Measurements from ENCODE around the gene CDKAL1. TPM values are rescaled to one million over a fixed set of nuclear protein-coding genes. Genes with fewer than 3 reads are reported as not detected.
A peak's percentile ranks its signal among the peaks of the same experiment; 100 is the strongest.

CDKAL1 gene
- total RNA-seq, 1 donor from 2014 or later: 39.6 TPM

DNA sequence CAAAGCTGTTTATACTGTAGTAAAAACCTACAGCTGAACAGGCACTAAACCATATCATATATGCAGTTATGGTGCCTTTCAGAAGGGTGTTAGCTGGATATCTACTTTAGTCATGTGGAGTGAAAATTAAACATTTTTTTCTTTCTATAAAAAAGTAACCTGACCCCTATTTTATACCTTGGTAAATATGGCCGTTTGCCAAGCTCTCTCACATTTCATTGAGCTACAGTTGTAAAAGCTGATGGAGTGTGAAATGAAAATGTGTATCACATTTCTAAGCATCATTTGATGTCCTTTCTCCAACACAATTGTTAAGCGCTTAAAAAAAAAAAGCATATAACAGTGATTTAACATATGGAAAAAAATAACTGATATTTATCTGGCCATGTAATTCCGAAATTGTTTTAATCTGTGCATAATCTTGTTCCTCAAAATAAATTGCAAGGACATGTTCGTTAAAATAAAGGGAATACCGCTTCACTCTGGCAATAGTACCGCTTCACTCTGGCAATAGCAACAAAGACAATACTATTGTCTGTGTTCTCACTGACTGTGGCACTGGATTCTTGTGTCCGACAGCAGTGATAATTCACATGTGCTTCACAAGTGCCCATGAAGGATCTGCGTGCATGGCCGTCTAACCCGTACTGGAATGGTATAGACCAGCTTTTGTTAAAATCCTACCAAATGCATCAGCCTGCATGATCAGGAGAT lies 667.5 kb downstream of the CDKAL1 start:
- H3K27me3 Mint-ChIP-seq (ENCODE audit: insufficient read depth, low read depth): peaks cover 2% of the 10 kb centered on the region
- no peaks in the 10 kb centered on the region for H3K27me3 ChIP-seq
- no peak overlapping the region for H2AFZ ChIP-seq (replicated peaks)
- no peak overlapping the region for H3K9ac ChIP-seq
- no peak overlapping the region for H3K4me3 Mint-ChIP-seq
- H3K36me3 ChIP-seq: peaks cover 5% of the 10 kb centered on the region
- H3K27ac ChIP-seq: no peak overlapping the region
- DNase-seq (ENCODE audit: low spot score): no peak
- no peaks in the 10 kb centered on the region for H4K20me1 ChIP-seq (ENCODE audit: low read depth)
- peaks cover 51% of the 10 kb centered on the region for H3K4me1 ChIP-seq
- no peaks in the 10 kb centered on the region for H3K79me2 ChIP-seq (ENCODE audit: low read depth)
- TF ChIP-seq, protein P1, sequence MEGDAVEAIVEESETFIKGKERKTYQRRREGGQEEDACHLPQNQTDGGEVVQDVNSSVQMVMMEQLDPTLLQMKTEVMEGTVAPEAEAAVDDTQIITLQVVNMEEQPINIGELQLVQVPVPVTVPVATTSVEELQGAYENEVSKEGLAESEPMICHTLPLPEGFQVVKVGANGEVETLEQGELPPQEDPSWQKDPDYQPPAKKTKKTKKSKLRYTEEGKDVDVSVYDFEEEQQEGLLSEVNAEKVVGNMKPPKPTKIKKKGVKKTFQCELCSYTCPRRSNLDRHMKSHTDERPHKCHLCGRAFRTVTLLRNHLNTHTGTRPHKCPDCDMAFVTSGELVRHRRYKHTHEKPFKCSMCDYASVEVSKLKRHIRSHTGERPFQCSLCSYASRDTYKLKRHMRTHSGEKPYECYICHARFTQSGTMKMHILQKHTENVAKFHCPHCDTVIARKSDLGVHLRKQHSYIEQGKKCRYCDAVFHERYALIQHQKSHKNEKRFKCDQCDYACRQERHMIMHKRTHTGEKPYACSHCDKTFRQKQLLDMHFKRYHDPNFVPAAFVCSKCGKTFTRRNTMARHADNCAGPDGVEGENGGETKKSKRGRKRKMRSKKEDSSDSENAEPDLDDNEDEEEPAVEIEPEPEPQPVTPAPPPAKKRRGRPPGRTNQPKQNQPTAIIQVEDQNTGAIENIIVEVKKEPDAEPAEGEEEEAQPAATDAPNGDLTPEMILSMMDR (IDR thresholded peaks at IDR 0.05): no peak
- TF ChIP-seq EZH2 (IDR thresholded peaks at IDR 0.05) (no peak), EZH2phosphoT487 (IDR thresholded peaks at IDR 0.05) (no peak)
- peaks cover 55% of the 10 kb centered on the region for H3K4me1 Mint-ChIP-seq
- H3K4me3 ChIP-seq: no peak overlapping the region
- no peaks in the 10 kb centered on the region for H3K9me3 Mint-ChIP-seq
- peak overlapping the region; percentile 8 for H3K27ac Mint-ChIP-seq
- peaks cover 27% of the 10 kb centered on the region for H3F3A ChIP-seq (ENCODE audit: low read depth)
- no peaks in the 10 kb centered on the region for H3K9me3 ChIP-seq (ENCODE audit: low read depth)
- H3K4me2 ChIP-seq: peak overlapping the region; percentile 12
- peaks cover 9% of the 10 kb centered on the region for H3K36me3 Mint-ChIP-seq

GRCh38 chr6:21202521-21202920 lies 668.3 kb downstream of the CDKAL1 start:
- no peaks in the 10 kb centered on the region for H4K20me1 ChIP-seq (ENCODE audit: low read depth)
- H3K4me1 Mint-ChIP-seq: peaks cover 54% of the 10 kb centered on the region
- no peak overlapping the region for H3K9ac ChIP-seq
- H3K79me2 ChIP-seq (ENCODE audit: low read depth): no peaks in the 10 kb centered on the region
- peaks cover 5% of the 10 kb centered on the region for H3K36me3 ChIP-seq
- no peak overlapping the region for H3K4me3 ChIP-seq
- H3K4me3 Mint-ChIP-seq: no peak overlapping the region
- no peaks in the 10 kb centered on the region for H3K27me3 ChIP-seq
- peaks cover 9% of the 10 kb centered on the region for H3K36me3 Mint-ChIP-seq
- no peak for DNase-seq (ENCODE audit: low spot score)
- no peak overlapping the region for H3K27ac ChIP-seq
- peaks cover 50% of the 10 kb centered on the region for H3K4me1 ChIP-seq
- no peak overlapping the region for H2AFZ ChIP-seq (replicated peaks)
- TF ChIP-seq EZH2phosphoT487 (IDR thresholded peaks at IDR 0.05): no peak
- peaks cover 27% of the 10 kb centered on the region for H3F3A ChIP-seq (ENCODE audit: low read depth)
- no peaks in the 10 kb centered on the region for H3K9me3 Mint-ChIP-seq
- peaks cover 2% of the 10 kb centered on the region for H3K27me3 Mint-ChIP-seq (ENCODE audit: insufficient read depth, low read depth)
- no peaks in the 10 kb centered on the region for H3K9me3 ChIP-seq (ENCODE audit: low read depth)
- H3K27ac Mint-ChIP-seq: no peak overlapping the region
- no peak overlapping the region for H3K4me2 ChIP-seq

DNA sequence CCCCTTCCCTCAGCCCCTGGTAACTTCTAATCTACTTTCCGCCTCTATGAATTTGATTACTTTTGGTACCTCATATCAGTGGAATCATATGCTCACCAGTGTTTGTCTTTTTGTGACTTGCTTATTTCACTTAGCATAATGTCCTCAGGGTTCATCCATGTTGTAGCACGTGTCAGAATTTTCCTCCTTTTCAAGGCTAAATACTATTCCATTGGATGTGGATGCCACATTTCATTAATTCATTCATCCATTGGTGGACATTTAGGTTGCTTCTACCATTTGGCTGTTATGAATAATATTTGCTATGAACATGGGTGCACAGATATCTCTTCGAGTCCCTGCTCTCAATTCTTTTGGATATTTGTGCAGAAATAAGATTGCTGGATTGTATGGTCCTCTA lies 670.7 kb downstream of the CDKAL1 start:
- Histone ChIP-seq H3F3A (ENCODE audit: low read depth) (peaks cover 8% of the 10 kb centered on the region), H3K9ac (no peak overlapping the region), H3K9me3 (ENCODE audit: low read depth) (no peaks in the 10 kb centered on the region), H3K4me3 (no peak overlapping the region), H2AFZ (replicated peaks) (no peak overlapping the region), H4K20me1 (ENCODE audit: low read depth) (no peaks in the 10 kb centered on the region), H3K36me3 (peaks cover 5% of the 10 kb centered on the region), H3K27me3 (no peaks in the 10 kb centered on the region), H3K4me2 (no peak overlapping the region), H3K79me2 (ENCODE audit: low read depth) (no peaks in the 10 kb centered on the region), H3K27ac (no peak overlapping the region), H3K4me1 (peaks cover 33% of the 10 kb centered on the region)
- peaks cover 2% of the 10 kb centered on the region for H3K27me3 Mint-ChIP-seq (ENCODE audit: insufficient read depth, low read depth)
- TF ChIP-seq, protein P1 (IDR thresholded peaks at IDR 0.05): no peak
- TF ChIP-seq EZH2phosphoT487 (IDR thresholded peaks at IDR 0.05) (no peak), EZH2 (IDR thresholded peaks at IDR 0.05) (no peak)
- H3K9me3 Mint-ChIP-seq: no peaks in the 10 kb centered on the region
- H3K36me3 Mint-ChIP-seq: peaks cover 9% of the 10 kb centered on the region
- H3K4me3 Mint-ChIP-seq: no peak overlapping the region
- no peak for DNase-seq (ENCODE audit: low spot score)
- no peak overlapping the region for H3K27ac Mint-ChIP-seq
- H3K4me1 Mint-ChIP-seq: peaks cover 42% of the 10 kb centered on the region

GRCh38 chr6:21208081-21208795 lies 674.0 kb downstream of the CDKAL1 start:
- Histone ChIP-seq H3K27ac (no peak overlapping the region), H3K9me3 (ENCODE audit: low read depth) (no peaks in the 10 kb centered on the region), H3K27me3 (no peaks in the 10 kb centered on the region), H3K4me3 (no peak overlapping the region), H3K4me2 (no peak overlapping the region), H3F3A (ENCODE audit: low read depth) (no peaks in the 10 kb centered on the region), H3K36me3 (peaks cover 5% of the 10 kb centered on the region), H2AFZ (replicated peaks) (no peak overlapping the region), H4K20me1 (ENCODE audit: low read depth) (no peaks in the 10 kb centered on the region), H3K79me2 (ENCODE audit: low read depth) (no peaks in the 10 kb centered on the region), H3K9ac (no peak overlapping the region), H3K4me1 (peaks cover 11% of the 10 kb centered on the region)
- TF ChIP-seq, protein P1 (IDR thresholded peaks at IDR 0.05): no peak
- no peak for TF ChIP-seq EZH2phosphoT487 (IDR thresholded peaks at IDR 0.05)
- no peak for TF ChIP-seq EZH2 (IDR thresholded peaks at IDR 0.05)
- DNase-seq (ENCODE audit: low spot score): no peak
- peaks cover 2% of the 10 kb centered on the region for H3K9me3 Mint-ChIP-seq
- H3K4me3 Mint-ChIP-seq: no peak overlapping the region
- peak overlapping the region; percentile 21 for H3K27ac Mint-ChIP-seq
- H3K4me1 Mint-ChIP-seq: peaks cover 19% of the 10 kb centered on the region
- H3K36me3 Mint-ChIP-seq: peaks cover 23% of the 10 kb centered on the region
- H3K27me3 Mint-ChIP-seq (ENCODE audit: insufficient read depth, low read depth): no peaks in the 10 kb centered on the region

All from neural progenitor cell (in vitro differentiated cells).